A549 (cell line): ENCODE measurements around the gene RNPEP.

Experiments
- EP300 ChIP-seq, 2 experiments: fragments of >200 bp; sonication (Bioruptor Twin); formaldehyde crosslinking; IDR thresholded peaks; 2 replicates in 1 of 2; 3 replicates in 1 of 2; pipeline ENCODE4 v1.6.1; 2016 to 2017
- RAD21 ChIP-seq, 2 experiments: fragments of >200 bp in 1 of 2; sonication (Bioruptor Twin) in 1 of 2; formaldehyde crosslinking in 1 of 2; IDR thresholded peaks in 1 of 2; conservative IDR thresholded peaks in 1 of 2; 2 replicates in 1 of 2; 3 replicates in 1 of 2; pipeline ENCODE4 v1.6.1; 2012 to 2018; ENCODE audit warnings: inconsistent platforms in 1 of 2
- SMC3 ChIP-seq: fragments of >200 bp; sonication (Bioruptor Twin); formaldehyde crosslinking; IDR thresholded peaks from 3 replicates; pipeline ENCODE4 v1.6.1; 2018; ENCODE audit warnings: inconsistent platforms
- ZC3H11A ChIP-seq: fragments of 450-650 bp; IDR thresholded peaks from 2 replicates; pipeline ENCODE4 v1.6.1; 2014; ENCODE audit warnings: antibody characterized with exemption, mild to moderate bottlenecking

- no peak for TF ChIP-seq RAD21 (conservative IDR thresholded peaks at IDR 0.05 in 1 of 2, IDR thresholded peaks at IDR 0.05 in 1 of 2)
- TF ChIP-seq EP300 (IDR thresholded peaks at IDR 0.05) = no peak
- no peak for TF ChIP-seq ZC3H11A
- TF ChIP-seq SMC3 = no peak
Measured at GRCh38 chr1:202014915-202015661, 32.6 kb downstream of the RNPEP start.
